GM23338 (cell line): ENCODE measurements around the gene PAQR8. TPM values are rescaled to one million over a fixed set of nuclear protein-coding genes. Genes with fewer than 3 reads are reported as not detected.

Experiments
- ATAC-seq: fragments of 200-7000 bp; cut with Tn5 transposase; 3 replicates; pipeline ENCODE4 v1.9.1; 2020
- DNase-seq: peaks from one replicate; pipeline ENCODE4 v3.0.0-alpha.2; 2015; ENCODE audit warnings: low spot score
- H2AFZ ChIP-seq: fragments of 200-600 bp; sonication (generic); 2 replicates; pipeline ENCODE4 v1.8.0; 2016; ENCODE audit warnings: antibody characterized with exemption, mild to moderate bottlenecking, moderate library complexity
- H3F3A ChIP-seq: fragments of 200-600 bp; sonication (generic); replicated peaks from 2 replicates; pipeline ENCODE4 v1.8.0; 2017; ENCODE audit warnings: antibody characterized with exemption, mixed run types, low read depth
- H3K27ac ChIP-seq: fragments of 200-600 bp; sonication (generic); 2 replicates; pipeline ENCODE4 v1.6.1; 2016; ENCODE audit warnings: low read depth
- H3K27me3 ChIP-seq: fragments of 200-600 bp; sonication (generic); 2 replicates; pipeline ENCODE4 v1.8.0; 2016; ENCODE audit warnings: mild to moderate bottlenecking, mixed run types, moderate library complexity; ENCODE audit not compliant: insufficient read depth
- H3K36me3 ChIP-seq: fragments of 200-600 bp; sonication (generic); 2 replicates; pipeline ENCODE4 v1.8.0; 2016; ENCODE audit warnings: mild to moderate bottlenecking; ENCODE audit not compliant: insufficient read depth
- H3K4me1 ChIP-seq: fragments of 200-600 bp; sonication (generic); 2 replicates; pipeline ENCODE4 v1.8.0; 2016; ENCODE audit warnings: mild to moderate bottlenecking, moderate library complexity; ENCODE audit not compliant: insufficient read depth
- H3K4me2 ChIP-seq: fragments of 200-600 bp; sonication (generic); 2 replicates; pipeline ENCODE4 v1.7.1; 2017; ENCODE audit warnings: mixed run types
- H3K4me3 ChIP-seq: fragments of 200-600 bp; sonication (generic); 2 replicates; pipeline ENCODE4 v1.6.1; 2016; ENCODE audit warnings: mixed run types
- H3K79me2 ChIP-seq: fragments of 200-600 bp; sonication (generic); replicated peaks from 2 replicates; pipeline ENCODE4 v1.8.0; 2017; ENCODE audit warnings: mild to moderate bottlenecking; ENCODE audit not compliant: insufficient read depth
- H3K9me2 ChIP-seq: fragments of 200-600 bp; sonication (generic); 2 replicates; pipeline ENCODE4 v1.8.0; 2017; ENCODE audit not compliant: insufficient read depth
- H4K20me1 ChIP-seq: fragments of 200-600 bp; sonication (generic); replicated peaks from 2 replicates; pipeline ENCODE4 v1.8.0; 2017; ENCODE audit warnings: mild to moderate bottlenecking; ENCODE audit not compliant: insufficient read depth
- H3K27ac Mint-ChIP-seq: 2 replicates; pipeline ENCODE4 v1.8.0; 2020; ENCODE audit warnings: inconsistent platforms, mild to moderate bottlenecking, moderate library complexity, mixed read lengths
- H3K27me3 Mint-ChIP-seq: 3 replicates; pipeline ENCODE4 v1.8.0; 2022; ENCODE audit warnings: low read depth, mild to moderate bottlenecking, moderate library complexity, mixed read lengths, inconsistent platforms; ENCODE audit not compliant: insufficient read depth, poor library complexity
- H3K36me3 Mint-ChIP-seq: 3 replicates; pipeline ENCODE4 v1.8.0; 2021; ENCODE audit warnings: low read depth, mild to moderate bottlenecking, inconsistent platforms, moderate library complexity, mixed read lengths
- H3K4me1 Mint-ChIP-seq: 3 replicates; pipeline ENCODE4 v1.8.0; 2020; ENCODE audit warnings: mild to moderate bottlenecking, inconsistent platforms, mixed read lengths
- H3K4me3 Mint-ChIP-seq: 3 replicates; pipeline ENCODE4 v1.8.0; 2021; ENCODE audit warnings: moderate library complexity, mild to moderate bottlenecking, inconsistent platforms, mixed read lengths
- H3K9me3 Mint-ChIP-seq: 3 replicates; pipeline ENCODE4 v1.8.0; 2020; ENCODE audit warnings: moderate library complexity, mild to moderate bottlenecking, inconsistent platforms, mixed read lengths
- CREB1 ChIP-seq: fragments of 250-450 bp; sonication (Bioruptor Pico); IDR thresholded peaks from 2 replicates; pipeline ENCODE4 v1.5.0; 2020; ENCODE audit warnings: low read depth, mild to moderate bottlenecking, moderate library complexity
- STAT1 ChIP-seq: IDR thresholded peaks from one replicate; pipeline ENCODE4 v1.6.1; 2016; ENCODE audit warnings: antibody characterized with exemption; ENCODE audit not compliant: unreplicated experiment
- ZNF331 ChIP-seq: fragments of 250-450 bp; sonication (Bioruptor Pico); IDR thresholded peaks from 2 replicates; pipeline ENCODE4 v1.5.0; 2020; ENCODE audit warnings: low read depth, mild to moderate bottlenecking, moderate library complexity
- polyA plus RNA-seq: library from polyadenylated mRNA; unstranded; fragments of >200 nt; fragmentation: Nextera tagmentation; extraction: Ambion mirVana; gene quantifications from 2 replicates; pipeline ENCODE4 v1.2.1, GENCODE V29; 2016
- total RNA-seq: library from RNA; depleted of rRNA; stranded (reverse); fragments of >200 nt; shearing (Covaris generic); gene quantifications from 2 replicates; pipeline ENCODE4 v1.2.3, GENCODE V29; 2014; rRNA removed
- TF ChIP-seq, protein P1 (sequence below): fragments of 250-450 bp; sonication (Bioruptor Pico); IDR thresholded peaks from 2 replicates; pipeline ENCODE4 v1.5.0; 2020; ENCODE audit warnings: mild to moderate bottlenecking, moderate library complexity
- TF ChIP-seq, protein P2 (sequence below): IDR thresholded peaks from one replicate; pipeline ENCODE4 v1.6.1; 2018; ENCODE audit warnings: antibody characterized with exemption; ENCODE audit not compliant: unreplicated experiment

The PAQR8 gene
- total and polyA plus RNA-seq, 2 experiments from 2014 or later: 3.6 to 11.2 TPM

DNA sequence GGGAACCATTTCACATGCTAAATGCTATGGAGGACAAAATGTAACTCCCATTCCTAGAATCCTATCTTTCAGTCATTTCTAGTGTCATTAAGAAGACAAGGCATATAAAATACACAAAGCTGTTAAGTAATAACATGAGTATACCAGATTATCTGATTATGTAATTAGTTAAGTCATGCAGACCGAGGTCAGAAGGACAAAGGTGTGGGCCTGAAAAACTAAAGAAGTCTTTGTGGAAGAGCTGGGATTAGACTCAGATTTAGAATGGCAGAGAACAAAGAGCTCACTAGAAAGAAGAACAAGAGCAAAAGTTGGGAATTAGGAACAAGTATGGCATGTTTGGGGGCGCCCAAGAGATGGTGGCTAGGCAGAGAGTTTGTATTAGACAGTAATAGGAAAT is 95.1 kb downstream of the PAQR8 start:
- no peaks in the 10 kb centered on the region for H3K36me3 ChIP-seq
- Mint-ChIP-seq H3K27me3 (no peaks in the 10 kb centered on the region), H3K4me3 (no peak overlapping the region), H3K36me3 (no peaks in the 10 kb centered on the region), H3K4me1 (peaks cover 8% of the 10 kb centered on the region), H3K27ac (no peak overlapping the region), H3K9me3 (peaks cover 5% of the 10 kb centered on the region; the same call in 1 of the 3 replicates)
- TF ChIP-seq ZNF331 (CRISPR knock-in tag) (no peak), STAT1 (no peak), CREB1 (no peak)
- TF ChIP-seq, protein P1, sequence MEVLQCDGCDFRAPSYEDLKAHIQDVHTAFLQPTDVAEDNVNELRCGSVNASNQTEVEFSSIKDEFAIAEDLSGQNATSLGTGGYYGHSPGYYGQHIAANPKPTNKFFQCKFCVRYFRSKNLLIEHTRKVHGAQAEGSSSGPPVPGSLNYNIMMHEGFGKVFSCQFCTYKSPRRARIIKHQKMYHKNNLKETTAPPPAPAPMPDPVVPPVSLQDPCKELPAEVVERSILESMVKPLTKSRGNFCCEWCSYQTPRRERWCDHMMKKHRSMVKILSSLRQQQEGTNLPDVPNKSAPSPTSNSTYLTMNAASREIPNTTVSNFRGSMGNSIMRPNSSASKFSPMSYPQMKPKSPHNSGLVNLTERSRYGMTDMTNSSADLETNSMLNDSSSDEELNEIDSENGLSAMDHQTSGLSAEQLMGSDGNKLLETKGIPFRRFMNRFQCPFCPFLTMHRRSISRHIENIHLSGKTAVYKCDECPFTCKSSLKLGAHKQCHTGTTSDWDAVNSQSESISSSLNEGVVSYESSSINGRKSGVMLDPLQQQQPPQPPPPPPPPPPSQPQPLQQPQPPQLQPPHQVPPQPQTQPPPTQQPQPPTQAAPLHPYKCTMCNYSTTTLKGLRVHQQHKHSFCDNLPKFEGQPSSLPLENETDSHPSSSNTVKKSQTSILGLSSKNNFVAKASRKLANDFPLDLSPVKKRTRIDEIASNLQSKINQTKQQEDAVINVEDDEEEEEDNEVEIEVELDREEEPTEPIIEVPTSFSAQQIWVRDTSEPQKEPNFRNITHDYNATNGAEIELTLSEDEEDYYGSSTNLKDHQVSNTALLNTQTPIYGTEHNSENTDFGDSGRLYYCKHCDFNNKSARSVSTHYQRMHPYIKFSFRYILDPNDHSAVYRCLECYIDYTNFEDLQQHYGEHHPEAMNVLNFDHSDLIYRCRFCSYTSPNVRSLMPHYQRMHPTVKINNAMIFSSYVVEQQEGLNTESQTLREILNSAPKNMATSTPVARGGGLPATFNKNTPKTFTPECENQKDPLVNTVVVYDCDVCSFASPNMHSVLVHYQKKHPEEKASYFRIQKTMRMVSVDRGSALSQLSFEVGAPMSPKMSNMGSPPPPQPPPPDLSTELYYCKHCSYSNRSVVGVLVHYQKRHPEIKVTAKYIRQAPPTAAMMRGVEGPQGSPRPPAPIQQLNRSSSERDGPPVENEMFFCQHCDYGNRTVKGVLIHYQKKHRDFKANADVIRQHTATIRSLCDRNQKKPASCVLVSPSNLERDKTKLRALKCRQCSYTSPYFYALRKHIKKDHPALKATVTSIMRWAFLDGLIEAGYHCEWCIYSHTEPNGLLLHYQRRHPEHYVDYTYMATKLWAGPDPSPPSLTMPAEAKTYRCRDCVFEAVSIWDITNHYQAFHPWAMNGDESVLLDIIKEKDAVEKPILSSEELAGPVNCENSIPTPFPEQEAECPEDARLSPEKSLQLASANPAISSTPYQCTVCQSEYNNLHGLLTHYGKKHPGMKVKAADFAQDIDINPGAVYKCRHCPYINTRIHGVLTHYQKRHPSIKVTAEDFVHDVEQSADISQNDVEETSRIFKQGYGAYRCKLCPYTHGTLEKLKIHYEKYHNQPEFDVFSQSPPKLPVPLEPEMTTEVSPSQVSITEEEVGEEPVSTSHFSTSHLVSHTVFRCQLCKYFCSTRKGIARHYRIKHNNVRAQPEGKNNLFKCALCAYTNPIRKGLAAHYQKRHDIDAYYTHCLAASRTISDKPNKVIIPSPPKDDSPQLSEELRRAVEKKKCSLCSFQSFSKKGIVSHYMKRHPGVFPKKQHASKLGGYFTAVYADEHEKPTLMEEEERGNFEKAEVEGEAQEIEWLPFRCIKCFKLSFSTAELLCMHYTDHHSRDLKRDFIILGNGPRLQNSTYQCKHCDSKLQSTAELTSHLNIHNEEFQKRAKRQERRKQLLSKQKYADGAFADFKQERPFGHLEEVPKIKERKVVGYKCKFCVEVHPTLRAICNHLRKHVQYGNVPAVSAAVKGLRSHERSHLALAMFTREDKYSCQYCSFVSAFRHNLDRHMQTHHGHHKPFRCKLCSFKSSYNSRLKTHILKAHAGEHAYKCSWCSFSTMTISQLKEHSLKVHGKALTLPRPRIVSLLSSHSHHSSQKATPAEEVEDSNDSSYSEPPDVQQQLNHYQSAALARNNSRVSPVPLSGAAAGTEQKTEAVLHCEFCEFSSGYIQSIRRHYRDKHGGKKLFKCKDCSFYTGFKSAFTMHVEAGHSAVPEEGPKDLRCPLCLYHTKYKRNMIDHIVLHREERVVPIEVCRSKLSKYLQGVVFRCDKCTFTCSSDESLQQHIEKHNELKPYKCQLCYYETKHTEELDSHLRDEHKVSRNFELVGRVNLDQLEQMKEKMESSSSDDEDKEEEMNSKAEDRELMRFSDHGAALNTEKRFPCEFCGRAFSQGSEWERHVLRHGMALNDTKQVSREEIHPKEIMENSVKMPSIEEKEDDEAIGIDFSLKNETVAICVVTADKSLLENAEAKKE (CRISPR knock-in tag): no peak
- TF ChIP-seq, protein P2, sequence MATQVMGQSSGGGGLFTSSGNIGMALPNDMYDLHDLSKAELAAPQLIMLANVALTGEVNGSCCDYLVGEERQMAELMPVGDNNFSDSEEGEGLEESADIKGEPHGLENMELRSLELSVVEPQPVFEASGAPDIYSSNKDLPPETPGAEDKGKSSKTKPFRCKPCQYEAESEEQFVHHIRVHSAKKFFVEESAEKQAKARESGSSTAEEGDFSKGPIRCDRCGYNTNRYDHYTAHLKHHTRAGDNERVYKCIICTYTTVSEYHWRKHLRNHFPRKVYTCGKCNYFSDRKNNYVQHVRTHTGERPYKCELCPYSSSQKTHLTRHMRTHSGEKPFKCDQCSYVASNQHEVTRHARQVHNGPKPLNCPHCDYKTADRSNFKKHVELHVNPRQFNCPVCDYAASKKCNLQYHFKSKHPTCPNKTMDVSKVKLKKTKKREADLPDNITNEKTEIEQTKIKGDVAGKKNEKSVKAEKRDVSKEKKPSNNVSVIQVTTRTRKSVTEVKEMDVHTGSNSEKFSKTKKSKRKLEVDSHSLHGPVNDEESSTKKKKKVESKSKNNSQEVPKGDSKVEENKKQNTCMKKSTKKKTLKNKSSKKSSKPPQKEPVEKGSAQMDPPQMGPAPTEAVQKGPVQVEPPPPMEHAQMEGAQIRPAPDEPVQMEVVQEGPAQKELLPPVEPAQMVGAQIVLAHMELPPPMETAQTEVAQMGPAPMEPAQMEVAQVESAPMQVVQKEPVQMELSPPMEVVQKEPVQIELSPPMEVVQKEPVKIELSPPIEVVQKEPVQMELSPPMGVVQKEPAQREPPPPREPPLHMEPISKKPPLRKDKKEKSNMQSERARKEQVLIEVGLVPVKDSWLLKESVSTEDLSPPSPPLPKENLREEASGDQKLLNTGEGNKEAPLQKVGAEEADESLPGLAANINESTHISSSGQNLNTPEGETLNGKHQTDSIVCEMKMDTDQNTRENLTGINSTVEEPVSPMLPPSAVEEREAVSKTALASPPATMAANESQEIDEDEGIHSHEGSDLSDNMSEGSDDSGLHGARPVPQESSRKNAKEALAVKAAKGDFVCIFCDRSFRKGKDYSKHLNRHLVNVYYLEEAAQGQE: no peak
- H3K4me2 ChIP-seq: no peak overlapping the region
- H4K20me1 ChIP-seq: no peaks in the 10 kb centered on the region
- H3K27me3 ChIP-seq: no peaks in the 10 kb centered on the region
- no peaks in the 10 kb centered on the region for H3K79me2 ChIP-seq
- H3K9me2 ChIP-seq: no peaks in the 10 kb centered on the region
- H3K27ac ChIP-seq: no peak overlapping the region
- no peak overlapping the region for H3K4me3 ChIP-seq
- H3F3A ChIP-seq: no peaks in the 10 kb centered on the region
- DNase-seq (no peak), ATAC-seq (no peak)
- H2AFZ ChIP-seq: no peak overlapping the region
- peaks cover 6% of the 10 kb centered on the region; the same call in 1 of the 2 replicates for H3K4me1 ChIP-seq

Other genes starting within 250 kb of the PAQR8 start
- not detected in 2 replicates for gene IL17A, start 175.8 kb upstream of the PAQR8 start, total RNA-seq
- gene IL17A, start 175.8 kb upstream of the PAQR8 start, polyA plus RNA-seq: not detected in 2 replicates
- not detected in 2 replicates for gene IL17F, start 117.7 kb upstream of the PAQR8 start, total RNA-seq
- 0.35 TPM in 1 of 2 replicates, not detected in the other for gene IL17F, start 117.7 kb upstream of the PAQR8 start, polyA plus RNA-seq
- gene MCM3, start 77.4 kb upstream of the PAQR8 start, total RNA-seq: 328 and 369 TPM in 2 replicates
- 147 and 157 TPM in 2 replicates for gene MCM3, start 77.4 kb upstream of the PAQR8 start, polyA plus RNA-seq
- 23.8 and 24.3 TPM in 2 replicates for gene EFHC1, start 58.2 kb downstream of the PAQR8 start, total RNA-seq
- 22.0 and 28.0 TPM in 2 replicates for gene EFHC1, start 58.2 kb downstream of the PAQR8 start, polyA plus RNA-seq
- 12.4 and 14.0 TPM in 2 replicates for gene TRAM2, start 214.9 kb downstream of the PAQR8 start, total RNA-seq
- 3.9 and 4.0 TPM in 2 replicates for gene TRAM2, start 214.9 kb downstream of the PAQR8 start, polyA plus RNA-seq